ENCODE results near the gene FAM169A. TPM values are rescaled to one million over a fixed set of nuclear protein-coding genes. Genes with fewer than 3 reads are reported as not detected.
"Not testable (repeated sequence)": the region's sequence is repeated elsewhere in the genome, so short reads cannot be mapped to it uniquely, and the experiment has no call there.

Gene FAM169A
- total and polyA plus RNA-seq, 2 donors (not counting 3 experiments of a cell fraction or from before 2014, with no cell fraction given): 0.06 to 0.62 TPM

- Histone ChIP-seq H3K79me2 (ENCODE audit: control insufficient read depth, insufficient read depth, low read length) (no peaks in the 10 kb centered on the region), H3K27ac (ENCODE audit: insufficient read depth, low read depth, low read length) (no peak overlapping the region), H4K20me1 (replicated peaks; ENCODE audit: control insufficient read depth, extremely low read depth, insufficient read depth, low read length) (no peaks in the 10 kb centered on the region), H3K36me3 (ENCODE audit: control insufficient read depth in 2 of 2, extremely low read depth in 1 of 2, insufficient read depth in 2 of 2, low read length in 2 of 2) (no peaks in the 10 kb centered on the region), H3K9me3 (replicated peaks; ENCODE audit: control insufficient read depth, insufficient read depth, low read length) (no peaks in the 10 kb centered on the region), H3K9me1 (replicated peaks; ENCODE audit: control insufficient read depth, extremely low read depth, insufficient read depth, low read length) (no peaks in the 10 kb centered on the region), H2AFZ (ENCODE audit: low read depth, low read length) (no peak overlapping the region), H3K27me3 (ENCODE audit: control insufficient read depth in 2 of 2, insufficient read depth in 2 of 2, low read length in 2 of 2) (peaks cover 18 to 25% of the 10 kb centered on the region in 2 experiments), H3K9ac (replicated peaks; ENCODE audit: extremely low read depth, insufficient read depth, low read length) (no peak overlapping the region), H3K4me3 (replicated peaks in 1 of 3; ENCODE audit: insufficient read depth in 1 of 3, low read depth in 1 of 3, low read length in 3 of 3) (no peak overlapping the region), H3K4me2 (ENCODE audit: insufficient read depth, low read length) (no peak overlapping the region), H3K4me1 (ENCODE audit: control insufficient read depth, extremely low read depth, insufficient read depth, low read length) (peaks cover 11% of the 10 kb centered on the region)
- intact Hi-C loops (cut with micrococcal nuclease) (no loop called here), dilution Hi-C loops (cut with MboI; ENCODE audit: extremely low pct_ligation_motif_present, low sequenced_read_pairs) (no loop called here)
- DNase-seq (ENCODE audit: low read depth, low spot score): no peak
- ChIA-PET POLR2A (no interaction called here), CTCF (interaction anchor here (0.6 to 0.7 kb wide), 2 partner anchors 9 to 13 kb away, joined by 3 read pairs; no protein-coding TSS in a partner anchor)
- FAIRE-seq: no peak
- TF ChIP-seq MYC (IDR thresholded peaks at IDR 0.05; ENCODE audit: low read depth, low read length) (no peak), POLR2A (IDR thresholded peaks at IDR 0.05; ENCODE audit: low read depth, low read length) (no peak), EZH2 (IDR thresholded peaks at IDR 0.05; ENCODE audit: borderline replicate concordance, low read depth, low read length, severe bottlenecking) (no peak), JUN (IDR thresholded peaks at IDR 0.05; ENCODE audit: borderline replicate concordance, insufficient read depth, insufficient read length, low read depth) (no peak)
- no TSS peak for BruUV-seq (replicated peaks)
Observed at GRCh38 chr5:74862221-74862620, 4.0 kb downstream of the FAM169A start.

- dilution Hi-C loops (cut with MboI; ENCODE audit: extremely low pct_ligation_motif_present, low sequenced_read_pairs); POLR2A ChIA-PET: not testable (repeated sequence)
Observed at GRCh38 chr5:74856975-74857374, 9.2 kb downstream of the FAM169A start.

More at GRCh38 chr5:74856975-74857374, 9.2 kb downstream of the FAM169A start:
- H3K9me3 ChIP-seq (replicated peaks; ENCODE audit: control insufficient read depth, insufficient read depth, low read length); H3K27ac ChIP-seq (ENCODE audit: insufficient read depth, low read depth, low read length); H3K79me2 ChIP-seq (ENCODE audit: control insufficient read depth, insufficient read depth, low read length); H3K27me3 ChIP-seq (ENCODE audit: control insufficient read depth in 2 of 2, insufficient read depth in 2 of 2, low read length in 2 of 2); H3K9ac ChIP-seq (replicated peaks; ENCODE audit: extremely low read depth, insufficient read depth, low read length); H4K20me1 ChIP-seq (replicated peaks; ENCODE audit: control insufficient read depth, extremely low read depth, insufficient read depth, low read length); H3K4me2 ChIP-seq (ENCODE audit: insufficient read depth, low read length); H3K4me3 ChIP-seq (replicated peaks in 1 of 3; ENCODE audit: insufficient read depth in 1 of 3, low read depth in 1 of 3, low read length in 3 of 3); H3K4me1 ChIP-seq (ENCODE audit: control insufficient read depth, extremely low read depth, insufficient read depth, low read length); DNase-seq (ENCODE audit: low read depth, low spot score); BruUV-seq (replicated peaks); FAIRE-seq; H3K9me1 ChIP-seq (replicated peaks; ENCODE audit: control insufficient read depth, extremely low read depth, insufficient read depth, low read length); H3K36me3 ChIP-seq (ENCODE audit: control insufficient read depth in 2 of 2, extremely low read depth in 1 of 2, insufficient read depth in 2 of 2, low read length in 2 of 2); H2AFZ ChIP-seq (ENCODE audit: low read depth, low read length); intact Hi-C loops (cut with micrococcal nuclease): not testable (repeated sequence)
- CTCF ChIA-PET: interaction anchor here (0.7 kb wide), 1 partner anchor 77 kb away, joined by 4 read pairs; no protein-coding TSS in a partner anchor
